Transverse colon (tissue), 4 donors: ENCODE data around the gene WDR27. TPM values are rescaled to one million over a fixed set of nuclear protein-coding genes. Genes with fewer than 3 reads are reported as not detected.
A peak's percentile ranks its signal among the peaks of the same experiment; 100 is the strongest.

Source experiments
- DNase-seq: peaks from one replicate; pipeline ENCODE4 v3.0.0-alpha.2; 2019
- H3K27ac ChIP-seq, 4 donors: fragments of 200-600 bp; sonication (generic); 2 replicates each; pipeline ENCODE4 v1.5.1; 2016 to 2018; ENCODE audit warnings: inconsistent platforms in 4 of 4
- H3K27me3 ChIP-seq: fragments of 200-600 bp; sonication (generic); 2 replicates; pipeline ENCODE4 v1.5.1; 2017; ENCODE audit warnings: inconsistent platforms
- H3K36me3 ChIP-seq, 4 donors: fragments of 200-600 bp; sonication (generic); 2 replicates each; pipeline ENCODE4 v1.5.1; 2017 to 2019; ENCODE audit warnings: inconsistent platforms in 4 of 4
- H3K4me1 ChIP-seq, 4 donors: fragments of 200-600 bp; sonication (generic); 2 replicates each; pipeline ENCODE4 v1.5.1; 2017 to 2020; ENCODE audit warnings: inconsistent platforms in 4 of 4
- H3K4me3 ChIP-seq, 4 donors: fragments of 200-600 bp; sonication (generic); 1 replicate in 1 of 4; 2 replicates in 3 of 4; pipeline versions ENCODE4 v1.5.1 to v1.6.1; 2017 to 2019; ENCODE audit warnings: inconsistent platforms in 4 of 4
- H3K9me3 ChIP-seq, 2 donors: fragments of 200-600 bp; sonication (generic); 2 replicates each; pipeline ENCODE4 v1.5.1; 2017 to 2019; ENCODE audit warnings: inconsistent platforms in 2 of 2
- CTCF ChIP-seq, 5 experiments: fragments of 200-600 bp in 3 of 5; fragments of 450-650 bp in 2 of 5; sonication (generic) in 3 of 5; IDR thresholded peaks; 1 replicate in 2 of 5; 2 replicates in 3 of 5; pipeline ENCODE4 v1.5.1; 2016 to 2017; ENCODE audit warnings: antibody characterized with exemption in 5 of 5, inconsistent platforms in 3 of 5, mild to moderate bottlenecking in 2 of 5, moderate library complexity in 1 of 5
- EP300 ChIP-seq: sonication (generic); formaldehyde crosslinking; IDR thresholded peaks from one replicate; pipeline ENCODE4 v1.6.1; 2017; ENCODE audit warnings: antibody characterized with exemption, low read depth
- POLR2A ChIP-seq: fragments of 450-650 bp; IDR thresholded peaks from one replicate; pipeline ENCODE4 v1.6.1; 2016; ENCODE audit warnings: antibody characterized with exemption, mild to moderate bottlenecking, moderate library complexity
- POLR2AphosphoS5 ChIP-seq, 3 donors: sonication (generic); formaldehyde crosslinking; IDR thresholded peaks; one replicate each; pipeline ENCODE4 v1.6.1; 2016; ENCODE audit warnings: antibody characterized with exemption in 3 of 3
- WGBS, 2 donors: methylation state at CpG; one replicate each; pipeline ENCODE4 v1.1.5; 2018; ENCODE audit warnings: low coverage in 1 of 2; 5-methylcytosine and 5-hydroxymethylcytosine counted together
- in situ Hi-C, 4 donors: fragments of 200-750 bp; cut with MboI; loops; one replicate each; pipeline versions ENCODE4 v1.15.0 to v1.15.1; 2017; ENCODE audit warnings: low sequenced_read_pairs in 3 of 4, low pct_ligation_motif_present in 1 of 4, low pct_unique_long_range_greater_than_20kb in 1 of 4
- intact Hi-C: fragments of 100-400 bp; cut with DNase I; formaldehyde crosslinking; loops from one replicate; pipeline ENCODE4 v1.15.1; 2023; ENCODE audit warnings: low total_unique reads
- total RNA-seq, 4 donors: library from RNA; depleted of rRNA; stranded (reverse); fragments of >200 nt; gene quantifications; one replicate each; pipeline ENCODE4 v1.1.0, GENCODE V29; 2016

WDR27 gene
- total RNA-seq, 4 donors from 2014 or later = 44.9 to 75.0 (median 57.0) TPM

- no peak overlapping the region for H3K4me3 ChIP-seq
- DNase-seq = peak; percentile 52
- H3K27me3 ChIP-seq = no peaks in the 10 kb centered on the region
- peaks cover 8% of the 10 kb centered on the region in 2 donors for H3K9me3 ChIP-seq
- peaks cover 8 to 26% (median 14%) of the 10 kb centered on the region in 4 donors for H3K4me1 ChIP-seq
- no peaks in the 10 kb centered on the region for H3K36me3 ChIP-seq
- H3K27ac ChIP-seq = peak overlapping the region; percentile 16 to 75 (median 66)
- WGBS, 2 donors = 34 to 45% methylated on average over 6 to 13 of the region's 13 CpGs
- no peak for TF ChIP-seq CTCF (IDR thresholded peaks at IDR 0.05)
- TF ChIP-seq POLR2A = no peak
- peak; percentile 79 to 92 (median 84) for TF ChIP-seq POLR2AphosphoS5 (IDR thresholded peaks at IDR 0.05)
- TF ChIP-seq EP300 = peak; percentile 76
- in situ Hi-C loops (no loop called here), intact Hi-C loops (no loop called here)
Measured at GRCh38 chr6:169529931-169530751, 171.7 kb downstream of the WDR27 start.

- WGBS, 2 donors = 91 to 100% methylated on average over 1 to 3 of the region's 3 CpGs
- Histone ChIP-seq H3K9me3 (no peaks in the 10 kb centered on the region), H3K27me3 (no peaks in the 10 kb centered on the region), H3K4me1 (peaks cover 8 to 26% (median 14%) of the 10 kb centered on the region in 4 donors), H3K4me3 (no peak overlapping the region), H3K27ac (peak overlapping the region in 3 of 4 donors; percentile 0 to 75 (median 69)), H3K36me3 (no peaks in the 10 kb centered on the region)
- TF ChIP-seq POLR2A (no peak), POLR2AphosphoS5 (IDR thresholded peaks at IDR 0.05) (no peak), CTCF (IDR thresholded peaks at IDR 0.05) (no peak)
- no peak for DNase-seq
- in situ Hi-C loops = no loop called here
- intact Hi-C loops = no loop called here
Measured at GRCh38 chr6:169528755-169529154, 173.1 kb downstream of the WDR27 start.

- intact Hi-C loops = no loop called here
Measured at GRCh38 chr6:169527306-169527705, 174.5 kb downstream of the WDR27 start.

GRCh38 chr6:169521825-169522224 lies 180.0 kb downstream of the WDR27 start:
- TF ChIP-seq CTCF (IDR thresholded peaks at IDR 0.05) (no peak), POLR2A (no peak), POLR2AphosphoS5 (IDR thresholded peaks at IDR 0.05) (no peak), EP300 (no peak)
- no peak for DNase-seq
- Histone ChIP-seq H3K27me3 (no peaks in the 10 kb centered on the region), H3K36me3 (no peaks in the 10 kb centered on the region), H3K4me1 (no peaks in the 10 kb centered on the region), H3K4me3 (no peak overlapping the region), H3K27ac (no peak overlapping the region), H3K9me3 (peaks cover 4 to 21% of the 10 kb centered on the region in 2 donors)
- intact Hi-C loops = no loop called here
- in situ Hi-C loops = no loop called here

More at GRCh38 chr6:169527306-169527705, 174.5 kb downstream of the WDR27 start:
- H3K36me3 ChIP-seq = no peaks in the 10 kb centered on the region
- H3K9me3 ChIP-seq = no peaks in the 10 kb centered on the region
- H3K27me3 ChIP-seq = no peaks in the 10 kb centered on the region
- H3K4me3 ChIP-seq = no peak overlapping the region
- no peak for DNase-seq
- 82% methylated on average over 1 of the region's 1 CpG; no CpG with 5 or more reads in 1 of the 2 donors for WGBS, 2 donors
- in situ Hi-C loops = no loop called here
- H3K27ac ChIP-seq = no peak overlapping the region
- H3K4me1 ChIP-seq = peaks cover 8 to 26% (median 14%) of the 10 kb centered on the region in 4 donors
- TF ChIP-seq POLR2A (no peak), POLR2AphosphoS5 (IDR thresholded peaks at IDR 0.05) (no peak), CTCF (IDR thresholded peaks at IDR 0.05) (no peak), EP300 (no peak)
